HepG2 (cell line): ENCODE data around the gene ARL6IP4.

Experiments used
- CREM ChIP-seq, 2 experiments: sonication (generic) in 1 of 2; formaldehyde crosslinking in 1 of 2; IDR thresholded peaks; 2 replicates each; pipeline versions ENCODE4 v1.4.0 to v1.6.1; 2016 to 2020; ENCODE audit warnings: antibody characterized with exemption in 1 of 2, mild to moderate bottlenecking in 1 of 2, missing genetic modification reagents in 1 of 2
- EP300 ChIP-seq, 3 experiments: sonication (generic) in 1 of 3; formaldehyde crosslinking in 1 of 3; IDR thresholded peaks; 2 replicates each; pipeline versions ENCODE4 v1.5.1 to v1.6.1; 2011 to 2020; ENCODE audit warnings: low read depth in 2 of 3, low read length in 2 of 3, borderline replicate concordance in 1 of 3, improper control_type of control experiment in 1 of 3, mild to moderate bottlenecking in 1 of 3, missing genetic modification reagents in 1 of 3, moderate library complexity in 1 of 3
- HHEX ChIP-seq: IDR thresholded peaks from 2 replicates; pipeline ENCODE4 v1.6.1; 2016; ENCODE audit warnings: control low read depth
- NFIC ChIP-seq: IDR thresholded peaks from 2 replicates; pipeline ENCODE4 v1.6.1; 2012; ENCODE audit warnings: mild to moderate bottlenecking, low read length, inconsistent platforms
- SIN3A ChIP-seq: IDR thresholded peaks from 2 replicates; pipeline ENCODE4 v1.6.1; 2011; ENCODE audit warnings: low read depth, mild to moderate bottlenecking, control low read depth, low read length, borderline replicate concordance
- SMARCC2 ChIP-seq: fragments of 450-650 bp; IDR thresholded peaks from 2 replicates; pipeline ENCODE4 v1.6.1; 2017; ENCODE audit warnings: antibody characterized with exemption, mild to moderate bottlenecking
- TCF7L2 ChIP-seq: IDR thresholded peaks from 2 replicates; pipeline ENCODE4 v1.6.1; 2011; ENCODE audit warnings: mild to moderate bottlenecking, low read depth, low read length, moderate library complexity
- ZNF20 ChIP-seq: sonication (generic); formaldehyde crosslinking; IDR thresholded peaks from 2 replicates; pipeline ENCODE4 v1.4.0; 2020; ENCODE audit warnings: mild to moderate bottlenecking, moderate library complexity, missing genetic modification reagents
- ZNF382 ChIP-seq: sonication (generic); formaldehyde crosslinking; IDR thresholded peaks from 2 replicates; pipeline ENCODE4 v1.5.0; 2020; ENCODE audit warnings: missing genetic modification reagents, mild to moderate bottlenecking, borderline replicate concordance
- ZNF670 ChIP-seq: sonication (generic); formaldehyde crosslinking; IDR thresholded peaks from 2 replicates; pipeline ENCODE4 v1.8.0; 2022; ENCODE audit warnings: mild to moderate bottlenecking, missing genetic modification reagents, borderline replicate concordance

- TF ChIP-seq ZNF20 (CRISPR knock-in tag) (no peak), SMARCC2 (no peak), EP300 (IDR thresholded peaks at IDR 0.05; ENCODE audit: low read depth in 2 of 2, low read length in 2 of 2) (no peak), EP300 (CRISPR knock-in tag; IDR thresholded peaks at IDR 0.05; ENCODE audit: borderline replicate concordance) (no peak), HHEX (CRISPR knock-in tag) (no peak), ZNF670 (no peak), SIN3A (no peak), NFIC (no peak), TCF7L2 (no peak), ZNF382 (CRISPR knock-in tag) (no peak), CREM (IDR thresholded peaks at IDR 0.05) (no peak), CREM (CRISPR knock-in tag; IDR thresholded peaks at IDR 0.05) (no peak)
Observed at GRCh38 chr12:123011701-123012100, 31.2 kb downstream of the ARL6IP4 start.
